ENCODE measurements around the gene CAMK4.

GRCh38 chr5:111198281-111198966, 25.8 kb upstream of the CAMK4 start:
- no peak for TF ChIP-seq CEBPB (IDR thresholded peaks at IDR 0.05; ENCODE audit: low read depth)
- no peak for TF ChIP-seq CTCF (IDR thresholded peaks at IDR 0.05 in 2 of 3, conservative IDR thresholded peaks at IDR 0.05 in 1 of 3; ENCODE audit: borderline replicate concordance in 1 of 3, insufficient read depth in 1 of 3, low read depth in 2 of 3, low read length in 2 of 3)
- no peak for TF ChIP-seq POLR2A (IDR thresholded peaks at IDR 0.05; ENCODE audit: borderline replicate concordance, extremely low read depth, insufficient read depth, insufficient read length)
- TF ChIP-seq ZBTB33 (IDR thresholded peaks at IDR 0.05; ENCODE audit: extremely low read depth, insufficient replicate concordance, low read length), result no peak
- TF ChIP-seq POLR2AphosphoS5 (IDR thresholded peaks at IDR 0.05; ENCODE audit: low read depth, low read length), result no peak
- TF ChIP-seq YY1 (IDR thresholded peaks at IDR 0.05; ENCODE audit: extremely low read depth, insufficient replicate concordance, low read depth, low read length), result no peak
- TF ChIP-seq ATF3 (IDR thresholded peaks at IDR 0.05), result no peak
- TF ChIP-seq EZH2phosphoT487 (IDR thresholded peaks at IDR 0.05; ENCODE audit: borderline replicate concordance), result no peak
- no peak for TF ChIP-seq TCF7L2 (IDR thresholded peaks at IDR 0.05; ENCODE audit: borderline replicate concordance, extremely low read depth, insufficient read depth, insufficient read length)
- TF ChIP-seq MAX (IDR thresholded peaks at IDR 0.05), result no peak
- TF ChIP-seq RAD21 (IDR thresholded peaks at IDR 0.05; ENCODE audit: low read depth), result no peak
- no peak for TF ChIP-seq EZH2 (IDR thresholded peaks at IDR 0.05)
- TF ChIP-seq FOSL1 (IDR thresholded peaks at IDR 0.05; ENCODE audit: low read depth), result no peak
- TF ChIP-seq SRF (IDR thresholded peaks at IDR 0.05; ENCODE audit: low read depth), result no peak

Data from HCT116 (cell line).